SK-N-SH treated with all-trans-retinoic acid at 6 μM for 48 hours (cell line): Measurements from ENCODE around the gene CCDC150.

Source experiments
- ATAC-seq: fragments of 200-7000 bp; cut with Tn5 transposase; 3 replicates; pipeline ENCODE4 v1.9.1; 2020; ENCODE audit warnings: mild to moderate bottlenecking, moderate library complexity
- ARNTL ChIP-seq: fragments of 450-650 bp; formaldehyde crosslinking; IDR thresholded peaks from 2 replicates; pipeline ENCODE4 v1.5.0; 2020; ENCODE audit warnings: low read depth, mild to moderate bottlenecking, moderate library complexity, borderline replicate concordance
- BACH2 ChIP-seq: fragments of 250-450 bp; sonication (Bioruptor Pico); IDR thresholded peaks from 2 replicates; pipeline ENCODE4 v1.9.0; 2021; ENCODE audit warnings: mild to moderate bottlenecking, borderline replicate concordance
- GLIS3 ChIP-seq: fragments of 250-450 bp; sonication (Bioruptor Pico); IDR thresholded peaks from 2 replicates; pipeline ENCODE4 v1.5.0; 2020; ENCODE audit warnings: mild to moderate bottlenecking, moderate library complexity
- ISL1 ChIP-seq: fragments of 250-450 bp; sonication (Bioruptor Pico); IDR thresholded peaks from 2 replicates; pipeline ENCODE4 v2.1.2; 2022; ENCODE audit warnings: mild to moderate bottlenecking, moderate library complexity
- OSR1 ChIP-seq: fragments of 250-450 bp; sonication (Bioruptor Pico); IDR thresholded peaks from 2 replicates; pipeline ENCODE4 v1.8.0; 2022; ENCODE audit warnings: moderate library complexity, mild to moderate bottlenecking, inconsistent platforms
- PPARA ChIP-seq: fragments of 250-450 bp; sonication (Bioruptor Pico); IDR thresholded peaks from 2 replicates; pipeline ENCODE4 v1.5.0; 2020; ENCODE audit warnings: mild to moderate bottlenecking, borderline replicate concordance
- RARB ChIP-seq: fragments of 250-450 bp; sonication (Bioruptor Pico); IDR thresholded peaks from 2 replicates; pipeline ENCODE4 v1.8.0; 2021; ENCODE audit warnings: mild to moderate bottlenecking, moderate library complexity
- SNAI2 ChIP-seq: fragments of 250-450 bp; sonication (Bioruptor Pico); IDR thresholded peaks from 2 replicates; pipeline ENCODE4 v1.5.0; 2020; ENCODE audit warnings: mild to moderate bottlenecking, moderate library complexity
- TCF4 ChIP-seq: fragments of 250-450 bp; sonication (Bioruptor Pico); IDR thresholded peaks from 2 replicates; pipeline ENCODE4 v1.8.0; 2021; ENCODE audit warnings: mild to moderate bottlenecking, moderate library complexity, borderline replicate concordance
- TOX ChIP-seq: fragments of 250-450 bp; sonication (Bioruptor Pico); IDR thresholded peaks from 2 replicates; pipeline ENCODE4 v1.8.0; 2021; ENCODE audit warnings: mild to moderate bottlenecking, moderate library complexity, borderline replicate concordance
- ZC3H10 ChIP-seq: fragments of 250-450 bp; sonication (Bioruptor Pico); IDR thresholded peaks from 2 replicates; pipeline ENCODE4 v1.5.1; 2021; ENCODE audit warnings: mild to moderate bottlenecking, moderate library complexity
- ZFP30 ChIP-seq: fragments of 450-650 bp; formaldehyde crosslinking; IDR thresholded peaks from 2 replicates; pipeline ENCODE4 v1.5.0; 2022; ENCODE audit warnings: mild to moderate bottlenecking, moderate library complexity
- ZNF8 ChIP-seq: fragments of 450-650 bp; formaldehyde crosslinking; IDR thresholded peaks from 2 replicates; pipeline ENCODE4 v1.5.0; 2020; ENCODE audit warnings: mild to moderate bottlenecking, moderate library complexity
- TF ChIP-seq, protein P1 (sequence below): fragments of 250-450 bp; sonication (Bioruptor Pico); IDR thresholded peaks from 2 replicates; pipeline ENCODE4 v1.8.0; 2020; ENCODE audit warnings: mild to moderate bottlenecking, moderate library complexity, borderline replicate concordance
- TF ChIP-seq, protein P2 (sequence below): fragments of 250-450 bp; sonication (Bioruptor Pico); IDR thresholded peaks from 2 replicates; pipeline ENCODE4 v1.5.1; 2021; ENCODE audit warnings: mild to moderate bottlenecking, moderate library complexity
- TF ChIP-seq, protein P3 (sequence below): fragments of 250-450 bp; sonication (Bioruptor Pico); IDR thresholded peaks from 2 replicates; pipeline ENCODE4 v1.8.0; 2021; ENCODE audit warnings: low read depth, mild to moderate bottlenecking, moderate library complexity, borderline replicate concordance
- TF ChIP-seq, protein P4 (sequence below): fragments of 250-450 bp; sonication (Bioruptor Pico); IDR thresholded peaks from 2 replicates; pipeline ENCODE4 v1.5.1; 2020; ENCODE audit warnings: low read depth, mild to moderate bottlenecking, moderate library complexity

The CCDC150 gene

DNA sequence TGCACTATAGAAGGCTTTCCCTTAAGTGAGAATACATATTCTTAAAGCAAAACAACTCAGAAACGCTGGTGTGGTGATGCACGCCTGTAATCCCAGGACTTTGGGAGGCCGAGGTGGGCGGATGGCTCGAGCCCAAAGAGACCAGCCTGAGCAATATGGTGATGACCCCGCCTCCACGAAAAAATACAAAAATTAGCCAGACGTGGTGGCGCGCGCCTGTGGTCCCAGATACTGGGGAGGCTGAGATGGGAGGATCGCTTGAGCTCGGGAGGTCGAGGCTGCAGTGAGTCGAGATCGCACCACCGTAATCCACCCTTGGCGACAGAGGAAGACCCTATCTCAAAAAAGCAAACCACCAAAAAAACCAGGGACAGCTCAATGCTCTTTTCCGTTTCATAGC, 750 bp upstream of the CCDC150 start (continued):
- TF ChIP-seq, protein P1, sequence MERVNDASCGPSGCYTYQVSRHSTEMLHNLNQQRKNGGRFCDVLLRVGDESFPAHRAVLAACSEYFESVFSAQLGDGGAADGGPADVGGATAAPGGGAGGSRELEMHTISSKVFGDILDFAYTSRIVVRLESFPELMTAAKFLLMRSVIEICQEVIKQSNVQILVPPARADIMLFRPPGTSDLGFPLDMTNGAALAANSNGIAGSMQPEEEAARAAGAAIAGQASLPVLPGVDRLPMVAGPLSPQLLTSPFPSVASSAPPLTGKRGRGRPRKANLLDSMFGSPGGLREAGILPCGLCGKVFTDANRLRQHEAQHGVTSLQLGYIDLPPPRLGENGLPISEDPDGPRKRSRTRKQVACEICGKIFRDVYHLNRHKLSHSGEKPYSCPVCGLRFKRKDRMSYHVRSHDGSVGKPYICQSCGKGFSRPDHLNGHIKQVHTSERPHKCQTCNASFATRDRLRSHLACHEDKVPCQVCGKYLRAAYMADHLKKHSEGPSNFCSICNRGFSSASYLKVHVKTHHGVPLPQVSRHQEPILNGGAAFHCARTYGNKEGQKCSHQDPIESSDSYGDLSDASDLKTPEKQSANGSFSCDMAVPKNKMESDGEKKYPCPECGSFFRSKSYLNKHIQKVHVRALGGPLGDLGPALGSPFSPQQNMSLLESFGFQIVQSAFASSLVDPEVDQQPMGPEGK (CRISPR knock-in tag) = no peak
- TF ChIP-seq, all 23 proteins: peak for 0

GRCh38 chr2:196640031-196640548, 575 bp downstream of the CCDC150 start:
- no peak for TF ChIP-seq ISL1 (CRISPR knock-in tag)
- TF ChIP-seq, protein P2, sequence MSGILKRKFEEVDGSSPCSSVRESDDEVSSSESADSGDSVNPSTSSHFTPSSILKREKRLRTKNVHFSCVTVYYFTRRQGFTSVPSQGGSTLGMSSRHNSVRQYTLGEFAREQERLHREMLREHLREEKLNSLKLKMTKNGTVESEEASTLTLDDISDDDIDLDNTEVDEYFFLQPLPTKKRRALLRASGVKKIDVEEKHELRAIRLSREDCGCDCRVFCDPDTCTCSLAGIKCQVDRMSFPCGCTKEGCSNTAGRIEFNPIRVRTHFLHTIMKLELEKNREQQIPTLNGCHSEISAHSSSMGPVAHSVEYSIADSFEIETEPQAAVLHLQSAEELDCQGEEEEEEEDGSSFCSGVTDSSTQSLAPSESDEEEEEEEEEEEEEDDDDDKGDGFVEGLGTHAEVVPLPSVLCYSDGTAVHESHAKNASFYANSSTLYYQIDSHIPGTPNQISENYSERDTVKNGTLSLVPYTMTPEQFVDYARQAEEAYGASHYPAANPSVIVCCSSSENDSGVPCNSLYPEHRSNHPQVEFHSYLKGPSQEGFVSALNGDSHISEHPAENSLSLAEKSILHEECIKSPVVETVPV (CRISPR knock-in tag) = no peak
- TF ChIP-seq TCF4 (CRISPR knock-in tag) = no peak
- no peak for TF ChIP-seq BACH2
- no peak for TF ChIP-seq ZFP30
- TF ChIP-seq, protein P1 (CRISPR knock-in tag) = no peak
- TF ChIP-seq, protein P3, sequence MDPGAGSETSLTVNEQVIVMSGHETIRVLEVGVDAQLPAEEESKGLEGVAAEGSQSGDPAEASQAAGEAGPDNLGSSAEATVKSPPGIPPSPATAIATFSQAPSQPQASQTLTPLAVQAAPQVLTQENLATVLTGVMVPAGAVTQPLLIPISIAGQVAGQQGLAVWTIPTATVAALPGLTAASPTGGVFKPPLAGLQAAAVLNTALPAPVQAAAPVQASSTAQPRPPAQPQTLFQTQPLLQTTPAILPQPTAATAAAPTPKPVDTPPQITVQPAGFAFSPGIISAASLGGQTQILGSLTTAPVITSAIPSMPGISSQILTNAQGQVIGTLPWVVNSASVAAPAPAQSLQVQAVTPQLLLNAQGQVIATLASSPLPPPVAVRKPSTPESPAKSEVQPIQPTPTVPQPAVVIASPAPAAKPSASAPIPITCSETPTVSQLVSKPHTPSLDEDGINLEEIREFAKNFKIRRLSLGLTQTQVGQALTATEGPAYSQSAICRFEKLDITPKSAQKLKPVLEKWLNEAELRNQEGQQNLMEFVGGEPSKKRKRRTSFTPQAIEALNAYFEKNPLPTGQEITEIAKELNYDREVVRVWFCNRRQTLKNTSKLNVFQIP = no peak
- no peak for TF ChIP-seq ZNF8 (CRISPR knock-in tag)
- no peak for TF ChIP-seq SNAI2 (CRISPR knock-in tag)
- no peak for TF ChIP-seq TOX
- TF ChIP-seq ARNTL (CRISPR knock-in tag) = no peak
- peak; percentile 6 for ATAC-seq

GRCh38 chr2:196649202-196649601, 9.7 kb downstream of the CCDC150 start:
- no peak for ATAC-seq
- TF ChIP-seq, protein P4, sequence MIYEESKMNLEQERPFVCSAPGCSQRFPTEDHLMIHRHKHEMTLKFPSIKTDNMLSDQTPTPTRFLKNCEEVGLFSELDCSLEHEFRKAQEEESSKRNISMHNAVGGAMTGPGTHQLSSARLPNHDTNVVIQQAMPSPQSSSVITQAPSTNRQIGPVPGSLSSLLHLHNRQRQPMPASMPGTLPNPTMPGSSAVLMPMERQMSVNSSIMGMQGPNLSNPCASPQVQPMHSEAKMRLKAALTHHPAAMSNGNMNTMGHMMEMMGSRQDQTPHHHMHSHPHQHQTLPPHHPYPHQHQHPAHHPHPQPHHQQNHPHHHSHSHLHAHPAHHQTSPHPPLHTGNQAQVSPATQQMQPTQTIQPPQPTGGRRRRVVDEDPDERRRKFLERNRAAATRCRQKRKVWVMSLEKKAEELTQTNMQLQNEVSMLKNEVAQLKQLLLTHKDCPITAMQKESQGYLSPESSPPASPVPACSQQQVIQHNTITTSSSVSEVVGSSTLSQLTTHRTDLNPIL (CRISPR knock-in tag) = no peak
- TF ChIP-seq RARB = no peak
- TF ChIP-seq ZNF8 (CRISPR knock-in tag) = no peak
- no peak for TF ChIP-seq GLIS3 (CRISPR knock-in tag)
- TF ChIP-seq OSR1 = no peak
- no peak for TF ChIP-seq PPARA (CRISPR knock-in tag)
- no peak for TF ChIP-seq ZC3H10
- no peak for TF ChIP-seq TOX
- TF ChIP-seq, protein P3 = no peak
- no peak for TF ChIP-seq TCF4 (CRISPR knock-in tag)
- TF ChIP-seq, protein P1 (CRISPR knock-in tag) = no peak
